ENCODE data around the gene CREBRF.
"Not testable (repeated sequence)": the region's sequence is repeated elsewhere in the genome, so short reads cannot be mapped to it uniquely, and the experiment has no call there.

Gene CREBRF

DNA sequence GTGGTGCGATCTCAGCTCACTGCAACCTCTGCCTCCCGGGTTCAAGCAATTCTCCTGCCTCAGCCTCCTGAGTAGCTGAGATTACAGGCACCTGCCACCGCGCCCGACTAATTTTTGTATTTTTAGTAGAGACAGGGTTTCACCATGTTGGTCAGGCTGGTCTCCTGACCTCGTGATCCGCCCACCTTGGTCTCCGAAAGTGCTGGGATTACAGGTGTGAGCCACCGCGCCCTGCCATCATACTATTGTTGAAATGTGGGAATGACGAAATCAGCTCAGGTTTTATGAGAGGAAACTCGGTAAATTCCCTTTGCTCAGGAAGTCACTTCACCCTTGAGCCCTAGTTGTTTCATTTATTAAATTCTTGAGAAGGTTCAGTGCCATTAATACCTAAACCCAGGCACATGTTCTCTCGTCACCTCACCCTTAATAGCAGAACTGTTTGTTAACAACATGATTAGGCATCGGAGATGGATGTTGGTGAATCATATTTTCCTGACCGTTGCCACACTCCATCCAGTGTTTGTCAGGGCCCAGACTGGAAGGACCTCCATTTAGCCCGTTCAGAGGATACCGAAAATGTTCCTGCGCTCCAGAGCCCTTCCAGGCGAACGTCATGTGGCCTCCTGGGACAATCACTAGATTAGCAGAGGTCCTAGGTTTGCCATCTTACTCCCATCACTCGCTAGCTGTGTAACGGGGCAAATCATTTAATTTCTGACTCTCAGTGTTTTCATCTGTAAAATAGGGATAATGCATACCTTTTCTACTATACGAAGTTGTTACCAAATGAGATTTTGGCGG lies 20.0 kb upstream of the CREBRF start:
- peak; percentile 77 for DNase-seq

DNA sequence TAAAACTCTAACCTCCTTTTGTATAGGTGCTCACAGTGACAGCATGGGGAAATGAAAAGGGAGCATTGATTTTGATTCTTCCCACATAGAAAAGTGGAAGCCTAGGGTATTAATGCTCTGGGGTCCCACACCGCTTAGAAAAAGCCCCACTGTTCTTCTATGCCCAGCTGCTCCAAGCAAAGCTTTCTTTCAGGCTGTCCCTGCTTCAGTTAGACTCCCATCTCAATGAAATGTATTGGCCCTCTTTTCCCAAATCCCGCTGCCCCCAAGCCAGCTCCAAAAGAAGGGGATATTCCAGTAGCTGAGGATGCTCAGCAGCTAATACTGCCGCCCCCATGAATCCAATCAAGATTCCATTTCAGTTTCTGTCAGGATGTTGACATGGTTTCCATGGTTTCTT lies 17.0 kb upstream of the CREBRF start:
- DNase-seq, result no peak

DNA sequence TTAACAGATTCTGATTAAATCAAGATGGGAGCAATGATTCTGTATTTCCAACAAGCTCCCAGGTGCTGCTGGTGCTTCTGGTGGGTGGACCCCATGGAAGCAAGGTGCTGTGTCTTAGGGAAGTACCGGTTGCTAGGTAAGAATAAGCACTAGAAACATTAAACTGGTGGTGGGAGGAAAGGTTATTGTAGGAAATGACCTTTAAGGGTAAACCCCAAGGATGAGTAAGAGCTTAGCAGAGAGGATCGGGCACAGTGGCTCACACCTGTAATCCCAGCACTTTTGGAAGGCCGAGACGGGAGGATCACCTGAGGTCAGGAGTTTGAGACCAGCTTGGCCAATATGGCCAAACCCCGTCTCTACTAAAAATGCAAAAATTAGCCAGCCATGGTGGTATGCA lies 16.2 kb upstream of the CREBRF start:
- no peak for DNase-seq

DNA sequence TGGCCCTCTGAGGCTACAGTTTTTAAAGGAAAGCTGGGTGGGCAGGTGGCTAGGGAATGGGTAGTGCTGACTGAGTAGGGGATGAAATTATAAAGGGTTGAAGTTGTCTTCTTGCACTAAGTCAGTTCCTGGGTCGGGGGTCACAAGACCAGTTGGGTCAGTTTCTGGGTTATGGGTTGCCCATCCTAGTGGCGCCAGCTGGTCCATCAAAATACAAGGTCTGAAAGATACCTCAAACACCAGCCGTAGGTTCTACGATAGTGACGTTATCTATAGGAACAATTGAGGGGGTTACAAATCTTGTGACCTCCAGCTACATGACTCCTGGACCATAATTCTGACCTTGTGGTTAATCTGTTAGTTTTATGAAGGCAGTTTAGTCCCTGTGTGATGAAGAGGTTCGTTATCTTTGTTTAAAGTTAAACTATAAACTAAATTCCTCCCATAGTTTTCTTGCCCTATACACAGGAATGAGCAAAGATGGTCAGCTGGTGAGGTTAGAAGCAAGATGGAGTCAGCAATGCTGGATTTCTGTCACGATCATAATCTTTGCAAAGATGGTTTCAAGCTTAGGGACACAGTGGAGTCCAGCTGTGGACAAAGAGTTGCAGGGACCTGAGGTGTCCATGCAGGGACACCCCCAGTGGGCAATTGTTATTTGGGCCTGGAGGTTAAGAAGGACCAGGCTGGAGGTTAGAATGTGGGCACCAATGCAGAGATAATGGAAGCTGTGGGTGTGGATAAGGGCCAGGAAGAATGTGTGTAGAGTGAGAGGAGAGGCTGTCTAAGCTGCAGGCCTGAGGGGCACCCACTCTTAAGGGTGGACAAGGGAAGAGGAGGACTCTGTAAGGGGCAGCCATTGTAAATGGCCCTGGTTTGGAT lies 14.0 kb upstream of the CREBRF start:
- no peak for DNase-seq

DNA sequence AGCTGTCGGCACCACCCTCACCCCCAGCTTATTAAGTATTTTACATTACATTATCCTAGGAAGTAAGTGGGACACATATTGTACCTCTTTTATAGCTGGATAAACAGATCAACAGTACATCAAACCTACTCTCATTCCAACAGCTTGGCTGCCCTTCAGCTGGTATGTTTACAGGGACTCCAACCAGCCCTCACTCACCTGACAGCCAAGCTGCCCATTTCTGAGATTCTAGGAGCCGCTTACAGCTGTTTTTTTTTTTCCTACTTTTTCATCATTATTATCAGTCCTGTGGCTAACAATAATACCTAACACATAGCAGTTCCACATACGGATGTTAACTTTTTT lies 13.4 kb upstream of the CREBRF start:
- DNase-seq, result no peak

DNA sequence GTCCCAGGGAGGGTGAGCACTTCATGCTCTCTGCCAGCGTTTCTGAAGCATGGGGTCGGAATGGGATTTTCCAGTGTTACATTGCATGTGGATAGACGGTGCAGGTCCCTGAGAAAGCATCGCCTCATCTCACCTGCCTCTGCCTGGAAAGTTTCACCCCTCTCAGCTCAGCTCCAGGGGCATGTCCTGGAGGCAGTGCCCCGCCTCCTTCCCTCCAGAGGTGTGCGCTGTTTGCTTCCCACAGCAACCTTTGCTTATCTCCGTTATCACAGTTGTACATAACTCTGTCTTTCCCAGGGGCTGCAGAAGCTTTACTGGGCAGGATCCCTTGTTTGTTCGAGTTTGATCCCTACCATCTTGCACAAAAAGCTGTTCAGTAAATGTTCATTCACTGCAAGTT lies 10.7 kb upstream of the CREBRF start:
- DNase-seq, result no peak

GRCh38 chr5:173047096-173047837 lies 8.9 kb upstream of the CREBRF start:
- not testable (repeated sequence) for DNase-seq

GRCh38 chr5:173047838-173048105 lies 8.4 kb upstream of the CREBRF start:
- no peak for DNase-seq

GRCh38 chr5:173050791-173051190 lies 5.4 kb upstream of the CREBRF start:
- DNase-seq, result no peak

- DNase-seq, result no peak
Measured at GRCh38 chr5:173051746-173052145, 4.4 kb upstream of the CREBRF start.

- DNase-seq, result no peak
Measured at GRCh38 chr5:173053041-173053440, 3.1 kb upstream of the CREBRF start.

DNA sequence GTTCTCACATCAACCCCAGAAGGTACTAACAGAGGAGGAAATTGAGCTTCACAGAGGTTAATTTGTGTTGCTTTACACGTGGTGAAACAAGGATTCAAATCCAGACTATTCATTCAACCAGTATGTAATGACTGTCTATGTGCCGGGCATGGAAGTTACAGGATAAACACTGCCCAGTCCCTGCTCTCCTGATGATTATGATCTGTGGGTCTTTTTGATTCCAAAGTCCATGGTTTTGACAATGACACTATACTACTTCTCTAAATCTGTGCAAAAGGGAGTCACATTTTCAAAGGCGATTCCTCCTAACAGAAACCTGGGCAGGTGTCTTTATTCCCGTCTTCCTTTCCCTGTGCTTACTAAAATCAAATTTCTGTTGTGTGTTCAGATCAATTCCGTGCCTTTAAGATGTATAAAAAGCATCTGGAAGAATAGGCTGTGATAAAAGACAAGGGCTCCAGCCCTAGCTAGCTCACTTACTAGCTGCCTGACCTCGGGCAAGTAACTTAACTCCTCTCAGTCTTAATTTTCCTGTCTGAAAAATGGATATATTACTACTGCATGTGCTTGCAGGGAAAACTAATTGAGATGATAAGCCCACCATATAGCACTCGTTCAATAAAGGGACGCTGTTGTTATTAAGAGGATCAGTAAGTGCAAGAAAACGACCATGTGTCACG lies 970 bp upstream of the CREBRF start:
- no peak for DNase-seq

- DNase-seq, result no peak
Measured at GRCh38 chr5:173055722-173055982, 500 bp upstream of the CREBRF start.

- DNase-seq, result no peak
Measured at GRCh38 chr5:173056783-173057061, 570 bp downstream of the CREBRF start.

DNA sequence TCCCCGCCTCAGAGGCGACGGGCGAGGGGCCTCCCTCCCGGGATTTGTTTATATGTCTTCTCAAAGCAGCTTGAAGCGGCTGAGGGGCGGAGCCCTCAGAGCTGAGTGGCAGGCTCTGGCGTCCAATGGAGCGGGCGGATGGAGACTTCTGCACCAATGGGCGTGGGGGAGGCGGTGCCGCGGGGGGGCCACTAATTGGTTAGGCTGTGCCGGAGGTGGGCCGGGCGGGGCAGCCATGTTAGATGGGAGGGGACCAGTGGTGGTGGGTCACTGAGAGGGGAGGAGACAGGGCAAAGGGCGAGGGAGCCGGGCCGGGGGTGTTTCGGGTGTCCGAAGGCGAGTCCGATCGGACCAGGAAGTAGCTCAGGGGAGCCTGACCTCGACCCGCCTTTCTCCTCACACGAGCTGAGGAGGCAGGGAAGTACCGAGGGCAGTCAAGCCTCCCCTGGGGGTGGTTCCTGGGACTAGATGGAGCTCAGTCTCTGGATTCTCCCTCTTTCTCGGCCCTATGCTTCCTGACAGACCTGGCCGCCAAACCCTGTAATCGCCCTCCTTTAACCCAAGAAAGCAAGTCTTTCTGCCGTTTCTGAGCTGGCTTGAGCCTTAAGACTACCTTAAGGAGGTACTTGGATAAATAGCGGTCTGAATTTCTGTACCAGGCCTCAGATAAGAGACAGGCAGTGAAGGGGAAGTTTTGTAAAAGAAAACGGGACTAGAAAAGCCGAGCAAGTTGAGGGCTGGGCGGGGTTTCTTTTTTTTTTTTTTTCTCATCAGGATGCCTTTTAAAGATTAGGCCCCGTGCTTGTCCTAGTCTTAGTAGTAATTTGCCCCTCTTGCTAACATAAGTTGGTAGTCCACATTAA lies 1.1 kb downstream of the CREBRF start:
- peak; percentile 100 for DNase-seq

DNA sequence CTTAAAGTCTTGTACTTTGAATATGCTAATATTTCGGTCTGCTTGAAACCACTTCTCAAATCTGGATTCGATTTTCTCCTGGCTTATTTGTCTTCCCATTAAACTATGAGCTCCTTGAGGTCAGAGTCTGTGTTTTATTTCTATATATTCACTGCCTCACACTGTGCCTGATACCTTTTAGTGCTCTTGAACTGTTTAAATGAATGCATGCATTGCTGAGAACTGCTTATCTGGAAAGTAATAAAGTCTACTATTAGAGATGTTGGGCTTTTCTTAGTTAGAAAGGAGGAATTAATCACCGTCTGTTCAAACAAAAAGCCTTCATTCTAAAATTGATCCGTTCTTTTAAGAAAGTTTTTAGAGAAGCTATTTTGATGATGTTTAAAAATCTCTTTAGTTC lies 6.0 kb downstream of the CREBRF start:
- DNase-seq, result no peak

GRCh38 chr5:173065155-173065554 lies 9.0 kb downstream of the CREBRF start:
- no peak for DNase-seq

DNA sequence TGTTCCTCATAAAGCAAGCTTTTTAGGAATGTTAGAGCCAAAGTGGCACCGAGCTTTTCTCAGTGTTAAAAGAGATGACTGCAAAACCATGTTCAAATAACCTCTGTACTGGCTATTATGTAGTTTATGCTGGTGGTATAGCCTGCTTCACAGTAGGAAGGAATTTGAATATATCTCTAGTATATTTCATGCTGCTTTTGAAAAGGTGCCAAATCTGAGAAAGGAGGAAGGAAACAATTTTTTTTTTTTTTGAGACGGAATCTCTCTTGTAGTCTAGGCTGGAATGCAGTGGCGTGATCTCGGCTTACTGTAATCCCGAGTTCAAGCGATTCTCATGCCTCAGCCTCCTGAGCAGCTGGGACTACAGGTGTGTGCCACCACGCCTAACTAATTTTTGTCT lies 13.5 kb downstream of the CREBRF start:
- no peak for DNase-seq

DNA sequence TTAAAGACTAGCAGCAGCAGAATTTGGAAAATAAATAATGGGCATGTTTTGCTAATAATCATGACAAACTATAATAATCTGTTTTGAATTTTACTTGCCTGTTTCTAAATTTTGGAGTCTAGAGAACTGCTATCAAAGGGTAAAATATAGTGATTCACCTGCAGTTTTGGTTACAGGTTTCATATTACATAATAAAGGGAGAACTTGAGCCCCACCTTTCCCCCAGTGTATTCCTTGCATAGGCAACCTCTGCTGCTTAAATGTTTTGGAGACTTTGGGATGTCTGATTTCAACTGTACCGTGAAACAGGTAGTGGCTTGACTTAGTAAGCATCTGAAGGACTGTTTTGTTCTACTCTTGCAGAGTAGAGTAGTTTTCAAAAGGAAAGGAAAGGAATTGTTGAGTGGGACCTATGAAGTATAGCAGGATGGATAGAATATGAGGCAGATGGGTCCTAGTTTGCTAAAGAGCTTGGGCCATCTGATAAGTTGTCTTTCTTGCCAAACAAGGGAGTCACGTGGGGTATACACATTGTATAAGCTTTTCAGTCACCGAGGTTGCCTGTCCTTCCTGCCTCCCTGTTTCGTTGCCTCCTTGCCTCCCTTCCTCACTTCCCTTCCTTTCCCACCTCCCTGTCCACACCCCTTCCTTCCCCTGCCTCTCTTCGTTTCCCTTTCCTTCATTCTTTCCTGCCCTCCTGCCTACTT lies 19.1 kb downstream of the CREBRF start:
- no peak for DNase-seq

- DNase-seq, result no peak
Measured at GRCh38 chr5:173075970-173076369, 19.8 kb downstream of the CREBRF start.

- DNase-seq, result not testable (repeated sequence)
Measured at GRCh38 chr5:173076471-173076870, 20.3 kb downstream of the CREBRF start.

GRCh38 chr5:173078878-173079277 lies 22.7 kb downstream of the CREBRF start:
- DNase-seq, result no peak

All from activated effector memory CD4-positive, alpha-beta T cell treated with anti-CD3 and anti-CD28 coated beads, Interleukin-2, amount 50 U/mL, for 16 hours (primary cell).